HFF-Myc (cell line): Measurements from ENCODE around the gene SMIM15.

ENCODE experiments used
- DNase-seq: peaks from one replicate; pipeline ENCODE4 v3.0.0-alpha.2; 2011; ENCODE audit warnings: low read depth; ENCODE audit errors: extremely low read depth
- H3K4me3 ChIP-seq: replicated peaks from 2 replicates; pipeline ENCODE4 v1.5.1; 2011; ENCODE audit warnings: low read depth, mild to moderate bottlenecking, control low read depth, low read length
- CTCF ChIP-seq: IDR thresholded peaks from 2 replicates; pipeline ENCODE4 v1.5.1; 2012; ENCODE audit warnings: mild to moderate bottlenecking, low read depth, low read length, control low read depth; ENCODE audit errors: missing control alignments

The SMIM15 gene

DNA sequence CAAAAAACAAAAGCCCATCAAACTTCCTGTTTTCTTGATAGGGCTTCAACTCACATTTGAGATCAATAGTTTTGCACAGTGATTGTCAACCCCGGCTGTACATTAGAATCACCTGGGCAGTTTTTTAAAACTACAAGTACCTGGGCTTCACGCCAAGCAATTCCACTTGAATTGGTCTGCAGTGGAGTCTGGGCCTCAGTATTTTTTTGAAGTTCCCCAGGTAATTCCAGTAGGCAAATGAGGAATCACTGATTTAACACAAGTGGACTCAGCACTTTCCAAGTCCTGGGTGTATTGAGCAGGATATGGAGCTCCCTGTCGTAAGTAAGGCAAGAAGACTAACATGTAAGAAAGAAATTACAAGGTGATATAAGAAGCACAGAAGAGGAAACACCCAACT, 14.8 kb upstream of the SMIM15 start:
- no peak for TF ChIP-seq CTCF
- H3K4me3 ChIP-seq = no peak overlapping the region
- no peak for DNase-seq

DNA sequence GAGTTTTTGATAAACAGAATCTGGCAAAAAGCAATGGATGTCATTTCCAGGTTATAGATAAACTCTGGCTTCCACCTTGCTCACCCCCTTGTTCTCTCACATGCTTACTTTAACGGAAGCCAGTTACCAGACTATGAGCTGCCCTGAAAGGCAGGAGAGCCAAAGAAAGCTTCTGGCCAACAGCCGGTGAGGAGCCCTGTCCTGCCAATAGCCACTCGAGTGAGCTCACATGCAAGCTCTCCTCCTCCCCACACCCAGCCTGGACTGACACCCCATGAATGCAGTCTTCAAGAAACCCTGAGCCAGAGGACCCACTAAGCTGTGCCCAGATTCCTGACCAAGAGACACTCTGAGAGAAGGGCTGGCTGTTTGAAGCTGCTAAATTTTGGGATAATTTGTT, 14.4 kb upstream of the SMIM15 start:
- DNase-seq = no peak
- H3K4me3 ChIP-seq = no peak overlapping the region
- no peak for TF ChIP-seq CTCF

DNA sequence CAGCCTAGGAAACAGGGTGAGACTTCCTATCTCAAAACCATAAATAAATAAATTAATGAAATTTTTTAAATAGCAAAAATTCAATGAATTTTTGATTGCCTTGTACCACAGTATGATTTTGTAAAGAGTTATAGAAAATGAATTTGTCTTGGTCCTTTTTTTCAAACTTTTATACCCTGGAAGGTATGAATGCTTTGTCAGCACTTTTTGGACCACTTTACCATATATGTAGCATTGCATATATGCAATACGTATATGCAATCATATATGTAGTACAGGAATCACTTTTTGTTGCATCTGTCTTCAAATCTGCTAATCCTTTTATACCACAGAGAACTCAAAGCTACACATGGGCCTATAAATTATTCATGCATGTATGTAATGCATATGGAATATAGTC, 9.2 kb upstream of the SMIM15 start:
- no peak for TF ChIP-seq CTCF
- no peak overlapping the region for H3K4me3 ChIP-seq
- DNase-seq = no peak

GRCh38 chr5:61168951-61169350, 6.7 kb upstream of the SMIM15 start:
- DNase-seq = no peak
- no peak overlapping the region for H3K4me3 ChIP-seq
- TF ChIP-seq CTCF = no peak

- TF ChIP-seq CTCF = peak; percentile 23
- H3K4me3 ChIP-seq = no peak overlapping the region
- DNase-seq = no peak
Observed at GRCh38 chr5:61167382-61167781, 5.1 kb upstream of the SMIM15 start.

DNA sequence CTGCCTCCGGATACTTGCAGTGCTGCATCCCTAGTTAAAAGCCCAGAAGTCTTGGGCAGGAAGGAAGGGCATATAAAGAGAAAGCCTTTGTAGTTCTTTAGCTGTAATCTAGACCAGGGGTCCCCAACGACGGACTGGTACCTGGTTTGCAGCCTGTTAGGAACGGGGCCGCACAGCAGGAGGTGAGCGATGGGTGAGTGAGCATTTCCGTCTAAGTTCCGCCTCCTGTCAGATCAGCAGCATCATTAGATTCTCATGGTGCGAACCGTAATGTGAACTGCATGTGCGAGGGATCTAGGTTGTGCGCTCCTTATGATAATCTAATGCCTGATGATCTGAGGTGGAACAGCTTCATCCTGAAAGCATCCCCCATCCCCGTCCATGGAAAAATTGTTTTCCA, 1.6 kb upstream of the SMIM15 start:
- TF ChIP-seq CTCF = no peak
- DNase-seq = no peak
- peak overlapping the region; percentile 87 for H3K4me3 ChIP-seq

DNA sequence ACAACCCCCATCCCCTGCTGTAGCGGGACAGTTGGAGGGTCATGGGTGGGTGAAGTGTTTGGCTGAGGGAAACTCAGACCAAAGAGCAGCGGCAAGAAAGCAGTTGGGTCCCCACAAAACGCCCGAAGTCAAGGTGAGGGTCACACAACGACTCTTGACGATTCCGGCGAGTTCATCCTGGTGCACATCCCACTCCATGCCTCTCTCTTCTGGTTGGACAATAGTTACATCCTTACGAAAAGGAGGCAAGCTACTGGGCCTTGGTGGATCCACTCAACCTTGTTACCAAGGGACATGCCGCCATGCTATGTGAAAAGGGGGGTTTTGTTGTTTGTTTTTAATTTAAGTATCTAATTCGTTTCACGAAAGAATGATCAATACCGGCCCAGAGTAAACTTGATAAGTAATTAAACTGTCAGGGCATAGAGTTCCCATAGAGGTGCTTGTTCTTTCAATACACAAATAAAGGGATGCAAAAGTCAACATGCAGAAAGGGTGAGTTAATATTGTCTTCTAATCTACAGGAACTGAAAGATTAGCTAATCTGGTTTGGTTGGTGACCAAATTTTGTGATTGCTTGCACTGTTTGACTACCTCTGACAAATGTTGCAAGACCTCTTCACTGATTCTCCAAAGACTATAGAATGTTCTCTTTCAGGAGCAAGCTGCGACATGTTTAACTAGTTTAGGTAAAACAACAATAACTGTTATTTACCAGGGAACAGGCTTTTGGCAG, 732 bp upstream of the SMIM15 start:
- H3K4me3 ChIP-seq = peak overlapping the region; percentile 87
- TF ChIP-seq CTCF = no peak
- DNase-seq = no peak
